HG03571 (cell line): Measurements from ENCODE around the gene TBXA2R.
"Not testable (repeated sequence)": the region's sequence is repeated elsewhere in the genome, so short reads cannot be mapped to it uniquely, and the experiment has no call there.

Source experiments
- ATAC-seq: cut with Tn5 transposase; IDR thresholded peaks from one replicate; pipeline ENCODE4 v1.9.1; 2021; ENCODE audit not compliant: unreplicated experiment

The TBXA2R gene

DNA sequence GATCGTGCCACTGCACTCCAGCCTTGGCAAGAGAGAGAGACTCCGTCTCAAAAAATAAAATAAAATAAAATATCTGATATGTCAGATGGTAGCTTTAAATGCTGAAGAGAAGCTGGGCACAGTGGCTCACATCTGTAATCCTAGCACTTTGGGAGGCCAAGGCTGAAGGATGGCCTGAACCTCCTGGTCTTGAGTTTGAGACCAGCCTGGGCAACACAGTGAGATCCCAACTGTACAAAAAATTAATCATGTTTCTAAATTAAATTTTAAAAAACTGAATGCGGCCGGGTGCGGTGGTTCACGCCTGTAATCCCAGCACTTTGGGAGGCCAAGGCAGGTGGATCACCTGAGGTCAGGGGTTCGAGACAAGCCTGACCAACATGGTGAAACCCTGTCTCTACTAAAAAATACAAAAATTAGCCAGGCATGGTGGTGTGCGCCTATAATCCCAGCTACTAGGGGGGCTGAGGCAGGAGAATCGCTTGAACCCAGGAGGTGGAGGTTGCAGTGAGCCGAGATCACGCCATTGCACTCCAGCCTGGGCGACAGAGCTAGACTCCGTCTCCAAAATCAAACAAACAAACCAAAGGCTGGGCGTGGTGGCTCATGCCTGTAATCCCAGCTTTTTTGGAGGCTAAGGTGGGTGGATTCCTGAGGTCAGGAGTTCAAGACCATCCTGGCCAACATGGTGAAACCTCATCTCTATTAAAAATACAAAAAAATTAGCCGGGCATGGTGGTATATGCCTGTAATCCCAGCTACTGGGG, 22.5 kb downstream of the TBXA2R start:
- ATAC-seq = not testable (repeated sequence)

DNA sequence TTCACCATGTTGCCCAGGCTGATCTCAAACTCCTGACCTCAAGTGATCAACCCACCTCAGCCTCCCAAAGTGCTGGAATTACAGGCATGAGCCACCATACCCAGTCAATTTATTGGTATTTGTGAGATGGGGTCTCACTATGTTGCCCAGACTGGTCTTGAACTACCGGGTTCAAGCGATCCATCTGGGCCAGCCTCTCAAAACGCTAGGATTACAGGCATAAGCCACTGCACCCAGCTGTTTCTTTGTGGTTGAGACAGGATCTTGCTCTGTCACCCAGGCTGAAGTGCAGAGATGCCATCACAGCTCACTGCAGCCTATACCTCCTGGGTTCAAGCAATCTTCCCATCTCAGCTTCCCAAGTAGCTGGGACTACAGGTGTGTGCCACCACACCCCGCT, 24.9 kb downstream of the TBXA2R start:
- ATAC-seq = not testable (repeated sequence)

DNA sequence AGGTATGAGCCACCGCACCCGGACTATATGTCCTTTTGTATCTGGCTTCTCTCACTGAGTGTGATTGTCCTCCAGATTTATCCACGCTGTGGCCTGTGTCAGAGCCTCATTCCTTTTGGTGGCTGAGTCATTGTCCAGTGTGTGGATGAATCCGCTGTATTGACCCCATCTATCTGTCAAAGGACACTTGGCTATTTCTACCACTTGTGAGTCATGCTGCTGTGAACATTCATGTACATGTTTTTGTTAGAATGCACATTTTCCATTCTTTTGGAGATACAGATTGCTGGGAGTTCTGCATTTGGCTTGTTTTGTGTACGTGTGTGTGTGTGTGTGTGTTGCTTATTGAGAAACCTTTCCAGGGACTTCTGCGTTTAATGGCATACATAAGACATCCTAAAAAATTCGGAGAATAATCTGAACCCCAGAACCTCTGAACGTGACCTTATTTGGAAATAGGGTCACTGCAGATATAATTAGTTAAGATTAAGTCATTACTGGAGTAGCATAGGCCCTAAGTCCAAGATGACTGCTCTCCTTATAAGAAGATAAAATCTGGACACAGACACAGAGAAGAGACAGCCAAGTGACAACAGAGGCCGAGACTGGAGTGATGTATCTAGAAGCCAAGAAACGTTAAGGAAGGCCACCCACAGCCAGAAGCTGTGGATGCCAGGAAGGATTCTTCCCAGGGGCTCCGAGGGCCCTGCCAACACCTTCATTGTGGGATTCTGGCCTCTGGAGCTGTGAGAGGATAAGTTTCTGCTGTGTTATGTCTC, 26.3 kb downstream of the TBXA2R start:
- no peak for ATAC-seq

DNA sequence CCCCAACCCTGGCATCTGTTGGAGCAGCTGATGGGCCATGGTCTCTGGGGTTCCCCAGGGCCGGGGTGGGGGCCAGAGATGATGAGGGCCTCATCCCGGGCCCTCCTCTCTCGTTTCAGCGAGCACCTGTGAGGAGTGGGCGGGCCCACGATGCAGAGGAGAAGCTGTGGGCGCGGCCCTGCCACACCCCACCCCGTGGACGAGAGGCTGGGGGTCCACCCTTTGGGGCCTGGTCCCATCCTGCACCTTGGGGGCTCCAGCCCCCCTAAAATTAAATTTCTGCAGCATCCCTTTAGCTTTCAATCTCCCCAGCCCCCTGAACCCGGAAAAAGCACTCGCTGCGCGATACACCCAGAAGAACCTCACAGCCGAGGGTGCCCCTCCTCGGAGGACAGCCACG, 28.3 kb downstream of the TBXA2R start:
- no peak for ATAC-seq

GRCh38 chr19:3577723-3578344, 28.8 kb downstream of the TBXA2R start:
- no peak for ATAC-seq

GRCh38 chr19:3576696-3577443, 29.8 kb downstream of the TBXA2R start:
- ATAC-seq = no peak

- no peak for ATAC-seq
These were observed 30.6 kb downstream of the TBXA2R start for GRCh38 chr19:3575949-3576673.

DNA sequence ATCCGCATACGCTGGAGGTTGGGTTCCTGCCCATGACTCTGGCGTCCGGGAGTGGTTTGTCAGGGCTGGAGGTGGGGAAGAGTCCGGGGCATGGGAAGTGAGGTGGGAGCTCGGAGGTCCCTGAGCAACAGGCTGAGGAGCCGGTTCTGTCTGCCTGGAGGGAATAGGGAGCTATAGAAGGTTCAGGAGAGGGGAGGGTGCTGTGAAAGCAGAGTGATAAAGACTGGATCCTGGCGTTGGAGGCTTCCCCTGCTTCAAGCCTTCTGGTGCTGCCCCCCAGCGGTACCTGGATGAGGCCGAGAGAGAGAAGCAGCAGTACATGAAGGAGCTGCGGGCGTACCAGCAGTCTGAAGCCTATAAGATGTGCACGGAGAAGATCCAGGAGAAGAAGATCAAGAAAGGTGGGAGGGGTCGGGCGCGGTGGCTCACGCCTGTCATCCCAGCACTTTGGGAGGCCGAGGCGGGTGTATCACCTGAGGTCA, 31.4 kb downstream of the TBXA2R start:
- ATAC-seq = no peak

DNA sequence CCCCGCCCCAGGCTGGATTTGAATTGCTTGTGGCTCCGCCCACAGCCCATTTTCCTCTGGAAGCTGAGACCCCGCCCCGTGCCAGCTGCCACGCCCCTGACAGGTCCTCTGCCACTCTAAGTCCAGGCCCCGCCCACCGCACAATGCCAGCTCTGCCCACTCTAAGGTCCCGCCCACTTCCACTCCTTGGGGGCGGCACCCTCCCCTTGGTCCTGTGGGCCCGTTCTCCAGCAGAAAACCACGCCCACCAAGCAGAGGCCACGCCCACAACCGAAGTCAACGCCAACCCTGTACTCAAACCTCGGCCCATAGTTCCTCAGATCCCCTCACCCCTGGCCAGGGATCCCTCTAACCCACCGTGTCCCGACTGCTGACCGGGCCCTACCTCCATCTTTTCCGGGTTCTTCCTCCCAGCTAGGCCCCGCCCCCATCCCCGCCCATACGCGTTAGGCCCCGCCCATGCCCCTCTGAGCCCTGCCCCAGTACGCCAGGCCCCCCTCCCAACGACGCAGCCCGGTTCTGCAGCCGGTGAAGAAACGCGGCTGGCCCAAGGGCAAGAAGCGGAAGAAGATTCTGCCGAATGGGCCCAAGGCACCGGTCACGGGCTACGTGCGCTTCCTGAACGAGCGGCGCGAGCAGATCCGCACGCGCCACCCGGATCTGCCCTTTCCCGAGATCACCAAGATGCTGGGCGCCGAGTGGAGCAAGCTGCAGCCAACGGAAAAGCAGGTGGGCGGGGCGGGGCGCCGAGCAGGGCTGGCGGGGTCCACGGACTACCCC, 32.6 kb downstream of the TBXA2R start:
- ATAC-seq = no peak

GRCh38 chr19:3573162-3573857, 33.4 kb downstream of the TBXA2R start:
- ATAC-seq = no peak

GRCh38 chr19:3572855-3573161, 33.9 kb downstream of the TBXA2R start, which contains the start of gene HMG20B:
TSS of gene HMG20B (plus strand) at chr19:3572944. CDS start at chr19:3573310, 366 bp downstream.
- ATAC-seq = no peak

GRCh38 chr19:3572132-3572854, 34.4 kb downstream of the TBXA2R start:
- peak; percentile 86 for ATAC-seq

GRCh38 chr19:3570606-3571011, 36.1 kb downstream of the TBXA2R start:
- ATAC-seq = no peak

GRCh38 chr19:3570042-3570441, 36.6 kb downstream of the TBXA2R start:
- not testable (repeated sequence) for ATAC-seq

DNA sequence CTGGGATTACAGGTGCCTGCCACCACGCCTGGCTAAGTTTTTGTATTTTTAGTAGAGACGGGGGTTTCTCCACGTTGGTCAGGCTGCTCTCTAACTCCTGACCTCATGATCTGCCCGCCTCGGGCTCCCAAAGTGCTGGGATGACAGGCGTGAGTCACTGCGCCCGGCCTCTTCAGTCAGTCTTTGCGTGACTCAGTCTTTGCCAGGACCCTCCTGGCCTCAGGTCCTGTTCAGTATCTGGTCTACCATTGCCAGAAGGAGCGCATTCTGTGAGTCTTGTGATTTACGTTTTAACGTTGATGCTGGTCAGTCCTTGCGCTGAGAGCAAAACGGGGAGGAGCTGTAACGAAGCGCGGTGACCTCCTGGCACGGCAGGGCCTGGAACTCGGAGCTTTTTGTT, 41.5 kb downstream of the TBXA2R start:
- no peak for ATAC-seq

DNA sequence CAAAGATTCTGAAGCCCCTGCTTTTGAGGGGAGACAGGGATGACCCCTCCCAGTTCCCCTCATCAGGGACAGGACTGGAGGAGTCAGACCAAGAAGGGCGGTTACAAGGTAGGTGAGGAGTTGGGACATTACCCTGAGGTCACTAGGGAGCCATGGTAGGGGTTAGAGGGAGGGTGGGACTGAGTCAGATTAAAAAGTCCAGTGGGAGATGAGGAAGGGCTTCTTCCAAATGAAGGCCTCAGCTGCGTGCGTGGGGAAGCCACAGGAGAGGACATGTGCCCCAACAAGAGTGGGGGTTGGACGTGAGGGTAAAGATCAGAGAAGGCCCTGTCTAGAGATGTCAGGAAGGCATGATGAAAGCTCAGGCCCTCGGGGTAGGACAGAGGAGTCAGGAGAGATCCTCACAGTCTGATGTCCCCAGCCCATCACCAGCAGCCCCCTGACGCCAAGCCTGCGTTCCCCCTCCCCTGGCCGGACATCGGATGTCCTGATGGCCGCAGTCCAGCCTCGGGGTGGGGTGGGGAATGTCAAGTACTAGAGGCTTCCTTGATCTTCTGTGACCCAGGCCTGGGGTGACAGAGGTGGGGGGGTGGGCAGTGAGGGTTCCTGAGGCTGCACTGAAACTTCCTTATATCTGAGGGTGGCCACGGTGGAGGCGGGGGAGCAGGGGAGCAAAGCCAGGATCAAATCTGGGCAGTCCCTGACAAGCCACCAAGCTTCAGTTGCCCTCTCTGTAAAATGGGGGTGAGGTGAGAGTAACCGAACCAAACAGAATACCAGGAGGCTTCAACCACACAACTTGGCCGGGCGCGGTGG, 42.8 kb downstream of the TBXA2R start:
- no peak for ATAC-seq

- ATAC-seq = peak; percentile 74
These were observed 49.0 kb downstream of the TBXA2R start, which contains the start of gene MFSD12 for GRCh38 chr19:3557461-3558248. TSS of gene MFSD12 (minus strand) at chr19:3557586. CDS start at chr19:3557403, 183 bp downstream.
